ENCODE measurements around the gene TRIP11.

TRIP11 gene

GRCh38 chr14:91961297-91962220 is 78.3 kb downstream of the TRIP11 start:
- DNase-seq (ENCODE audit: low read depth), result no peak
- no peak overlapping the region for H3K4me3 ChIP-seq (ENCODE audit: control insufficient read depth, low read depth, low read length)

GRCh38 chr14:91957876-91958313 is 82.0 kb downstream of the TRIP11 start:
- H3K4me3 ChIP-seq (ENCODE audit: control insufficient read depth, low read depth, low read length), result no peak overlapping the region
- DNase-seq (ENCODE audit: low read depth), result no peak
- TF ChIP-seq, protein P1, sequence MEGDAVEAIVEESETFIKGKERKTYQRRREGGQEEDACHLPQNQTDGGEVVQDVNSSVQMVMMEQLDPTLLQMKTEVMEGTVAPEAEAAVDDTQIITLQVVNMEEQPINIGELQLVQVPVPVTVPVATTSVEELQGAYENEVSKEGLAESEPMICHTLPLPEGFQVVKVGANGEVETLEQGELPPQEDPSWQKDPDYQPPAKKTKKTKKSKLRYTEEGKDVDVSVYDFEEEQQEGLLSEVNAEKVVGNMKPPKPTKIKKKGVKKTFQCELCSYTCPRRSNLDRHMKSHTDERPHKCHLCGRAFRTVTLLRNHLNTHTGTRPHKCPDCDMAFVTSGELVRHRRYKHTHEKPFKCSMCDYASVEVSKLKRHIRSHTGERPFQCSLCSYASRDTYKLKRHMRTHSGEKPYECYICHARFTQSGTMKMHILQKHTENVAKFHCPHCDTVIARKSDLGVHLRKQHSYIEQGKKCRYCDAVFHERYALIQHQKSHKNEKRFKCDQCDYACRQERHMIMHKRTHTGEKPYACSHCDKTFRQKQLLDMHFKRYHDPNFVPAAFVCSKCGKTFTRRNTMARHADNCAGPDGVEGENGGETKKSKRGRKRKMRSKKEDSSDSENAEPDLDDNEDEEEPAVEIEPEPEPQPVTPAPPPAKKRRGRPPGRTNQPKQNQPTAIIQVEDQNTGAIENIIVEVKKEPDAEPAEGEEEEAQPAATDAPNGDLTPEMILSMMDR (conservative IDR thresholded peaks at IDR 0.05; ENCODE audit: control insufficient read depth, insufficient read depth, low read depth, low read length), result no peak

More at GRCh38 chr14:91961297-91962220, 78.3 kb downstream of the TRIP11 start:
- TF ChIP-seq, protein P1 (conservative IDR thresholded peaks at IDR 0.05; ENCODE audit: control insufficient read depth, insufficient read depth, low read depth, low read length), result no peak

DNA sequence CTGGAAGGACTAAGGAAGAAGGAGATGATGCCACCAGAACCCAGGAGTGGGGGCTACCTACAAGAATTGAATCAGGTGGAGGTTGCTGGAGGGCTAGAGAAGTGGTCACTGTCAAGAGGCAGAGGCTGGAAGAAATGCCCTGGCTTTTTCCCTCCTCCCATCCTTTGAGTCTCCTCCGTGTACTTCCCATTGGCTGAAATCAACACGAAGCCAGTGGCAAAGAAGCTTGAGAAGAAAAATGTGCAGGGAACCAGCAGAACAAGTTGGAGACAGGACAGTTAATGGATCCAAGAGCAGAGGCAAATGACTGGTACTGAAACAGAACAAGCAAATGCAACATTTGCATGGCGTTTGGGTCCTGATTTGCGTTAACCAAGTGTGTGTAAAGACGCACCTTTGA is 83.2 kb downstream of the TRIP11 start:
- no peak for DNase-seq (ENCODE audit: low read depth)

DNA sequence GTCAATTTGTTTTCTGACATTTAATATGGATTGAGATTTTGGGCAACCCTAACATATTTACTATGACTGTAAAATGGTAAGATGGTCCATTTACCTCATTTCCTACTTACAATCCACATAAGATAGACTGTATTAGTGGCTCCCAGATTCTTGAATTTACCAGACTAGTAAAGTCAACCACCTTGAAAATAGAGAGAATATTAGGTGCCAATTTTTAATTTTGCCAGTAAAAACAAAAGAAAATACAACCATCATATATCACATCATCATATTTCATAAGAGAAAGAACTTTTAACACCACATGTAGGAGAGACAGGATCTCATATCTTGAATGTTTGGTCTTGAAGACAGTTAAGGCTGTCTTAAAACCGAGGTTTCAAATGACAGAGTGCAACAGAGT is 84.7 kb downstream of the TRIP11 start:
- no peak for DNase-seq (ENCODE audit: low read depth)
- H3K4me3 ChIP-seq (ENCODE audit: control insufficient read depth, low read depth, low read length), result no peak overlapping the region

More for the DNA sequence above, 83.2 kb downstream of the TRIP11 start:
- TF ChIP-seq, protein P1 (conservative IDR thresholded peaks at IDR 0.05; ENCODE audit: control insufficient read depth, insufficient read depth, low read depth, low read length), result no peak
- no peak overlapping the region for H3K4me3 ChIP-seq (ENCODE audit: control insufficient read depth, low read depth, low read length)

DNA sequence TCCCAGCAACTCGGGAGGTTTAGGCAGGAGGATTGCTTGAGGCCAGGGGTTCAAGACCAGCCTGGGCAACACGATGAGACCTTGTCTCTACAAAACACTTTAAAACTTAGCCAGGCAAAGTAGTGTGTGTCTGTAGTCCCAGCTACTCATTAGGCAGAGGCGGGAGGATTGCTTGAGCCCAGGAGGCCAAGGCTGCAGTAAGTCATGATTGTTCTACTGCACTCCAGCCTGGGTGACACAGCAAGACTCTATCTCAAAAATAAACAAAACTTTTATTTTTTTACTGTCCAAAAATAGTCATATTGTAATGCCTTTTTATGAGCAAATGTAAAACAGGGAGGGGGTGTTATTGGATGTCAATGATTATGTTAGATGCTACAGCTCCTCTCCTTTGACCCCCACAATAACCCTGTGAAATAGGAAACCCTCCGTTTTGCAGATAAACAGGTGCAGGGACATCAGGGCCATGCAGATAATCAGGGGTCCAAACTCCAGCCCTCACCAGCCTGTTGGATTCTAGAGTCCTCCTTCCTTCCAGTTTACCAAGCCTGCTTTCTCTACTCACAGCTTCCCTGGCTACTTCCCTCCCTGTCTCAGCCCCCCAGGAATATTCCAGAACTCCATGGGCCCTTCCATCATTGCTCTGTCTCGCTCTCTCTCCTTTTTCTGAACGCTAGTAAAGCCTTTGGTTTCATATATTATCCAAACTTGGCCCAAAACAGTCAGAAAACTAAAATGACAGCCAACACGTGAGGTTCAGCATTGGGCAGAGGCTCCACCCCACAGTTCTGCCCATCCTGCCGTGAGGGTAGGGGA is 86.5 kb downstream of the TRIP11 start:
- DNase-seq (ENCODE audit: low read depth), result peak; percentile 28
- H3K4me3 ChIP-seq (ENCODE audit: control insufficient read depth, low read depth, low read length), result no peak overlapping the region
- TF ChIP-seq, protein P1 (conservative IDR thresholded peaks at IDR 0.05; ENCODE audit: control insufficient read depth, insufficient read depth, low read depth, low read length), result no peak

More for the DNA sequence above, 84.7 kb downstream of the TRIP11 start:
- TF ChIP-seq, protein P1 (conservative IDR thresholded peaks at IDR 0.05; ENCODE audit: control insufficient read depth, insufficient read depth, low read depth, low read length), result no peak

- peak within 1 kb of the TSS; percentile 96 for H3K4me3 ChIP-seq (ENCODE audit: control insufficient read depth, low read depth, low read length)
- peak; percentile 93 for DNase-seq (ENCODE audit: low read depth)
- TF ChIP-seq, protein P1 (conservative IDR thresholded peaks at IDR 0.05; ENCODE audit: control insufficient read depth, insufficient read depth, low read depth, low read length), result no peak
Observed at GRCh38 chr14:91947475-91948184, 92.2 kb downstream of the TRIP11 start, which contains the start of gene FBLN5. FBLN5 (minus strand) TSS chr14:91947694; CDS start chr14:91947229, 465 bp downstream.

Data from fibroblast of mammary gland (primary cell).